ENCODE results near the gene CDON. TPM values are rescaled to one million over a fixed set of nuclear protein-coding genes. Genes with fewer than 3 reads are reported as not detected.

CDON gene
- total RNA-seq, 1 donor from 2014 or later: 19.9 TPM

- TF ChIP-seq, protein P1, sequence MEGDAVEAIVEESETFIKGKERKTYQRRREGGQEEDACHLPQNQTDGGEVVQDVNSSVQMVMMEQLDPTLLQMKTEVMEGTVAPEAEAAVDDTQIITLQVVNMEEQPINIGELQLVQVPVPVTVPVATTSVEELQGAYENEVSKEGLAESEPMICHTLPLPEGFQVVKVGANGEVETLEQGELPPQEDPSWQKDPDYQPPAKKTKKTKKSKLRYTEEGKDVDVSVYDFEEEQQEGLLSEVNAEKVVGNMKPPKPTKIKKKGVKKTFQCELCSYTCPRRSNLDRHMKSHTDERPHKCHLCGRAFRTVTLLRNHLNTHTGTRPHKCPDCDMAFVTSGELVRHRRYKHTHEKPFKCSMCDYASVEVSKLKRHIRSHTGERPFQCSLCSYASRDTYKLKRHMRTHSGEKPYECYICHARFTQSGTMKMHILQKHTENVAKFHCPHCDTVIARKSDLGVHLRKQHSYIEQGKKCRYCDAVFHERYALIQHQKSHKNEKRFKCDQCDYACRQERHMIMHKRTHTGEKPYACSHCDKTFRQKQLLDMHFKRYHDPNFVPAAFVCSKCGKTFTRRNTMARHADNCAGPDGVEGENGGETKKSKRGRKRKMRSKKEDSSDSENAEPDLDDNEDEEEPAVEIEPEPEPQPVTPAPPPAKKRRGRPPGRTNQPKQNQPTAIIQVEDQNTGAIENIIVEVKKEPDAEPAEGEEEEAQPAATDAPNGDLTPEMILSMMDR (IDR thresholded peaks at IDR 0.05): no peak
- H3K36me3 Mint-ChIP-seq (ENCODE audit: low read depth): peaks cover 2% of the 10 kb centered on the region
- no peaks in the 10 kb centered on the region for H3K9me3 Mint-ChIP-seq (ENCODE audit: low read depth)
- peaks cover 18% of the 10 kb centered on the region for H3K4me1 Mint-ChIP-seq (ENCODE audit: low read depth)
- no peak overlapping the region for H3K4me3 Mint-ChIP-seq (ENCODE audit: unreplicated experiment)
- no peak overlapping the region for H3K27ac Mint-ChIP-seq (ENCODE audit: unreplicated experiment)
- peaks cover 3% of the 10 kb centered on the region for H3K27me3 Mint-ChIP-seq (ENCODE audit: low read depth)
- DNase-seq (ENCODE audit: low spot score): no peak
These were observed 3.4 kb downstream of the CDON start for GRCh38 chr11:126059238-126059781.

- no peak for DNase-seq (ENCODE audit: low spot score)
- H3K27me3 Mint-ChIP-seq (ENCODE audit: low read depth): peaks cover 3% of the 10 kb centered on the region
- TF ChIP-seq, protein P1 (IDR thresholded peaks at IDR 0.05): no peak
- H3K27ac Mint-ChIP-seq (ENCODE audit: unreplicated experiment): no peak overlapping the region
- H3K9me3 Mint-ChIP-seq (ENCODE audit: low read depth): no peaks in the 10 kb centered on the region
- no peak overlapping the region for H3K4me3 Mint-ChIP-seq (ENCODE audit: unreplicated experiment)
- H3K4me1 Mint-ChIP-seq (ENCODE audit: low read depth): peaks cover 18% of the 10 kb centered on the region
- peaks cover 2% of the 10 kb centered on the region for H3K36me3 Mint-ChIP-seq (ENCODE audit: low read depth)
These were observed 4.4 kb downstream of the CDON start for GRCh38 chr11:126058105-126058874.

GRCh38 chr11:126054882-126055281, 7.8 kb downstream of the CDON start:
- no peak for DNase-seq (ENCODE audit: low spot score)
- Mint-ChIP-seq H3K27ac (ENCODE audit: unreplicated experiment) (no peak overlapping the region), H3K4me1 (ENCODE audit: low read depth) (no peaks in the 10 kb centered on the region), H3K4me3 (ENCODE audit: unreplicated experiment) (no peak overlapping the region), H3K36me3 (ENCODE audit: low read depth) (peaks cover 2% of the 10 kb centered on the region), H3K27me3 (ENCODE audit: low read depth) (no peaks in the 10 kb centered on the region), H3K9me3 (ENCODE audit: low read depth) (no peaks in the 10 kb centered on the region)
- TF ChIP-seq, protein P1 (IDR thresholded peaks at IDR 0.05): no peak

DNA sequence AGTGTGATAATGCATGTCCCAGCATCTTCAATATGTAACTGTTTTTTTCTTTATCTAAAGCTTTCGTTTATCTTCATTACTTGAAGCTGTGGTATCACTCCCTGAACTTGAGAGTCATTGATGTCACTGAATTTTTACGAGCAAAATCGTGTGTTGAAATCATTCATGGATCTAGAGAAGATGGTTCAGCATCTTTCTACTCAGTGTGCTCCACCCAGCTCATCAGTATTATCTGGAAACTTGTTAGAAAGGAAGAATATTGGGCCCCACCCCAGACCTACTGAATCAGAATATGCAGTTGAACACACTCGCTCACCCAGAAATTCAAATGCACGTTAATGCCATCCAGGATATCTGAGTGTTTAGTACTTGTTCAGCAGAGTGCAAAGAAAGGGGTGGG, 8.3 kb downstream of the CDON start:
- Mint-ChIP-seq H3K4me3 (ENCODE audit: unreplicated experiment) (no peak overlapping the region), H3K36me3 (ENCODE audit: low read depth) (peaks cover 2% of the 10 kb centered on the region), H3K27me3 (ENCODE audit: low read depth) (no peaks in the 10 kb centered on the region), H3K9me3 (ENCODE audit: low read depth) (no peaks in the 10 kb centered on the region), H3K27ac (ENCODE audit: unreplicated experiment) (no peak overlapping the region), H3K4me1 (ENCODE audit: low read depth) (no peaks in the 10 kb centered on the region)
- TF ChIP-seq, protein P1 (IDR thresholded peaks at IDR 0.05): no peak
- no peak for DNase-seq (ENCODE audit: low spot score)

GRCh38 chr11:126053415-126054286, 9.0 kb downstream of the CDON start:
- Mint-ChIP-seq H3K4me1 (ENCODE audit: low read depth) (no peaks in the 10 kb centered on the region), H3K27ac (ENCODE audit: unreplicated experiment) (no peak overlapping the region), H3K9me3 (ENCODE audit: low read depth) (no peaks in the 10 kb centered on the region), H3K4me3 (ENCODE audit: unreplicated experiment) (no peak overlapping the region), H3K27me3 (ENCODE audit: low read depth) (no peaks in the 10 kb centered on the region), H3K36me3 (ENCODE audit: low read depth) (peaks cover 2% of the 10 kb centered on the region)
- DNase-seq (ENCODE audit: low spot score): no peak
- TF ChIP-seq, protein P1 (IDR thresholded peaks at IDR 0.05): no peak
